OCI-LY7 (cell line): ENCODE results near the gene LMAN2L. TPM values are rescaled to one million over a fixed set of nuclear protein-coding genes. Genes with fewer than 3 reads are reported as not detected.

Experiments used
- BruUV-seq: library from RNA; stranded (reverse); fragments of 400-500 nt; replicated peaks from 2 replicates; lab custom pipeline; 2021; lab: Mats Ljungman, UMichigan
- CTCF ChIA-PET: fragments of 300-600 bp; sonication (Branson Sonifier 250); formaldehyde crosslinking; loops from one replicate; lab custom pipeline; 2022; ENCODE audit warnings: antibody characterized with exemption; ENCODE audit not compliant: unreplicated experiment; lab: Charles Lee
- POLR2A ChIA-PET: fragments of 300-600 bp; sonication (Branson Sonifier 250); formaldehyde crosslinking; loops from one replicate; lab custom pipeline; 2022; ENCODE audit warnings: antibody characterized with exemption; lab: Charles Lee
- DNase-seq: peaks from one replicate; pipeline ENCODE4 v3.0.0-alpha.2; 2015; ENCODE audit warnings: low spot score
- H2AFZ ChIP-seq: fragments of 200-600 bp; sonication (generic), shearing (Covaris generic); 2 replicates; pipeline ENCODE4 v1.6.1; 2014; ENCODE audit warnings: mild to moderate bottlenecking, antibody characterized with exemption, low read length, moderate library complexity
- H3K27ac ChIP-seq: fragments of 200-600 bp; sonication (generic); 2 replicates; pipeline ENCODE4 v1.5.1; 2014; ENCODE audit warnings: mixed run types, low read depth, mild to moderate bottlenecking, moderate library complexity, low read length, inconsistent platforms; ENCODE audit not compliant: poor library complexity, severe bottlenecking
- H3K36me3 ChIP-seq: fragments of 200-600 bp; sonication (generic); 2 replicates; pipeline ENCODE4 v1.6.1; 2014; ENCODE audit warnings: mild to moderate bottlenecking, antibody characterized with exemption, low read length, moderate library complexity, mixed read lengths; ENCODE audit not compliant: insufficient read depth
- H3K4me1 ChIP-seq: fragments of 200-600 bp; sonication (generic); 2 replicates; pipeline ENCODE4 v1.5.1; 2014; ENCODE audit warnings: mild to moderate bottlenecking, low read length; ENCODE audit not compliant: insufficient read depth, poor library complexity, severe bottlenecking
- H3K4me2 ChIP-seq: fragments of 200-600 bp; sonication (generic); 2 replicates; pipeline ENCODE4 v1.6.1; 2014; ENCODE audit warnings: mild to moderate bottlenecking, low read length
- H3K4me3 ChIP-seq: fragments of 200-600 bp; sonication (generic); 2 replicates; pipeline ENCODE4 v1.5.1; 2014; ENCODE audit warnings: mild to moderate bottlenecking, low read depth, low read length; ENCODE audit not compliant: poor library complexity, severe bottlenecking
- H3K79me2 ChIP-seq: fragments of 200-600 bp; sonication (generic); 2 replicates; pipeline ENCODE4 v1.6.1; 2016; ENCODE audit warnings: low read depth, mild to moderate bottlenecking, low read length, moderate library complexity, mixed read lengths; ENCODE audit not compliant: insufficient read depth
- H3K9me2 ChIP-seq: fragments of 200-600 bp; sonication (generic); 2 replicates; pipeline ENCODE4 v1.6.1; 2016; ENCODE audit warnings: mild to moderate bottlenecking, low read length, mixed read lengths; ENCODE audit not compliant: insufficient read depth
- H3K9me3 ChIP-seq: fragments of 200-600 bp; sonication (generic); 2 replicates; pipeline ENCODE4 v1.6.1; 2014; ENCODE audit warnings: mild to moderate bottlenecking, mixed run types, low read length, mixed read lengths
- H4K20me1 ChIP-seq: fragments of 200-600 bp; sonication (generic); 2 replicates; pipeline ENCODE4 v1.6.1; 2014; ENCODE audit warnings: mild to moderate bottlenecking, antibody characterized with exemption, low read length, moderate library complexity, mixed read lengths; ENCODE audit not compliant: insufficient read depth
- CTCF ChIP-seq: fragments of 200-600 bp; sonication (generic); conservative IDR thresholded peaks from 2 replicates; pipeline ENCODE4 v1.5.1; 2014; ENCODE audit warnings: mild to moderate bottlenecking, antibody characterized with exemption, low read length, moderate library complexity, mixed read lengths
- EZH2phosphoT487 ChIP-seq: fragments of 200-600 bp; sonication (generic); IDR thresholded peaks from 2 replicates; pipeline ENCODE4 v1.6.1; 2018; ENCODE audit warnings: low read depth, borderline replicate concordance, mild to moderate bottlenecking, mixed run types, antibody characterized with exemption, low read length, moderate library complexity, mixed read lengths
- intact Hi-C: fragments of 100-400 bp; cut with micrococcal nuclease; formaldehyde crosslinking; loops from one replicate; pipeline ENCODE4 v1.10.0; 2022; ENCODE audit not compliant: unreplicated experiment
- total RNA-seq, 2 experiments: library from RNA; depleted of rRNA in 1 of 2; stranded (reverse); fragments of >200 nt in 1 of 2; shearing (Covaris generic) in 1 of 2; gene quantifications; 2 replicates each; pipeline ENCODE4 v1.2.3, GENCODE V29; 2014 to 2022

The LMAN2L gene
- total RNA-seq, 2 experiments from 2014 or later = 11.3 to 12.9 TPM

- peaks cover 83% of the 10 kb centered on the region for H3K4me1 ChIP-seq
- no peaks in the 10 kb centered on the region for H3K9me3 ChIP-seq
- H4K20me1 ChIP-seq = no peaks in the 10 kb centered on the region
- intact Hi-C loops = no loop called here
- H3K4me2 ChIP-seq = no peak overlapping the region
- no peak for TF ChIP-seq EZH2phosphoT487
- no peak for TF ChIP-seq CTCF
- no peak for DNase-seq
- POLR2A ChIA-PET = interaction anchor here (0.6 to 1.1 kb wide), 2 partner anchors 9 to 12 kb away, joined by 3 to 5 read pairs; no protein-coding TSS in a partner anchor
- peaks cover 11% of the 10 kb centered on the region; the same call in 1 of the 2 replicates for H3K79me2 ChIP-seq
- H3K36me3 ChIP-seq = no peaks in the 10 kb centered on the region
- no peaks in the 10 kb centered on the region for H3K9me2 ChIP-seq
- H2AFZ ChIP-seq = no peak overlapping the region
- CTCF ChIA-PET = no interaction called here
- H3K27ac ChIP-seq = no peak overlapping the region
- no TSS peak for BruUV-seq
- H3K4me3 ChIP-seq = no peak overlapping the region
Measured at GRCh38 chr2:96770442-96771202, 30.8 kb upstream of the LMAN2L start.

GRCh38 chr2:96769814-96770213 is 29.9 kb upstream of the LMAN2L start:
- Histone ChIP-seq H3K36me3 (no peaks in the 10 kb centered on the region), H3K4me2 (no peak overlapping the region), H3K4me3 (no peak overlapping the region), H4K20me1 (no peaks in the 10 kb centered on the region), H3K9me2 (no peaks in the 10 kb centered on the region), H3K4me1 (peaks cover 81% of the 10 kb centered on the region), H2AFZ (no peak overlapping the region), H3K9me3 (no peaks in the 10 kb centered on the region), H3K79me2 (peaks cover 12% of the 10 kb centered on the region; the same call in 1 of the 2 replicates), H3K27ac (no peak overlapping the region)
- ChIA-PET POLR2A (no interaction called here), CTCF (no interaction called here)
- DNase-seq = no peak
- BruUV-seq = no TSS peak
- intact Hi-C loops = no loop called here
- TF ChIP-seq CTCF (no peak), EZH2phosphoT487 (no peak)

GRCh38 chr2:96768083-96768561 is 28.3 kb upstream of the LMAN2L start:
- Histone ChIP-seq H3K9me2 (no peaks in the 10 kb centered on the region), H3K4me2 (peak overlapping the region; percentile 59), H3K4me3 (peak overlapping the region; percentile 41), H3K4me1 (peaks cover 73% of the 10 kb centered on the region), H2AFZ (peak overlapping the region; percentile 4; the same call in 1 of the 2 replicates), H3K36me3 (no peaks in the 10 kb centered on the region), H3K27ac (peak overlapping the region; percentile 68), H3K79me2 (peaks cover 20% of the 10 kb centered on the region; the same call in 1 of the 2 replicates), H3K9me3 (no peaks in the 10 kb centered on the region), H4K20me1 (peaks cover 4% of the 10 kb centered on the region; the same call in 1 of the 2 replicates)
- ChIA-PET CTCF (interaction anchor here (1.5 kb wide), 1 partner anchor 89 kb away, joined by 5 read pairs; the partner anchor contains the start of gene ANKRD39), POLR2A (interaction anchor here (0.6 to 2.4 kb wide), 6 partner anchors 11 to 25 kb away, joined by 3 to 6 read pairs (median 3); no protein-coding TSS in a partner anchor)
- no TSS peak for BruUV-seq
- TF ChIP-seq EZH2phosphoT487 (no peak), CTCF (no peak)
- intact Hi-C loops = no loop called here
- DNase-seq = peak; percentile 80
